ENCODE results near the gene PKN2.
"Not testable (repeated sequence)": the region's sequence is repeated elsewhere in the genome, so short reads cannot be mapped to it uniquely, and the experiment has no call there.

The PKN2 gene

DNA sequence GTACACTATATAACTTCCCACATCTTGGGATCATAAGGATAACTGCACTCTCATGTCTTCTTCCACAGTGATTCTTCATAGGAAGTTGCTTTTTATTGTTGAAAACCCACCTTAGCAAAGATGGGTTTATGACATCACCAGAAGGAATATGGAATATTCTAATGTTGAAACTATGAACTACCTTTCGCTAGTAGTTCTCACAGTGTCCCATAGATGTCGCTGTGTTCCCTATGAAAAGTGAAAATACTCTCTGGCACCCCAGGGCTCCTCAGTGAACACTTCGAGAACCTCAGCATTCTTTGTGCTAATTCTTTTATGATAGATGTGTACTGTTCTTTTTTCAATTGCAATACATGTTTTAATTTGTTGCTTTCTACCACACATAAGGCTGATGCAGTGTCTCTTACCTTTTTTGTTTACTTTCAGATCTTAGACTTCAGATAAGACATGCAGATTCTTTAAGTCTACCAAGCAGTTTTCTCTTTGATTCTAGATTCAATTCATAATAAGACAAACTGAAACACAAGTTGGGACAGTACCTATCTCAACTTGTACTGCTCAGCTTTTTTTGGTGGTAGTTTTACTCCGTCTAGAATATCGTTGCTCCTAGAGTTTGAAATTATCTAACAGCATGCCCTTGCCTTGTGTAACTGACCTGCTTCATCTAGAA, 116.4 kb downstream of the PKN2 start:
- peak; percentile 32 to 50 for DNase-seq

DNA sequence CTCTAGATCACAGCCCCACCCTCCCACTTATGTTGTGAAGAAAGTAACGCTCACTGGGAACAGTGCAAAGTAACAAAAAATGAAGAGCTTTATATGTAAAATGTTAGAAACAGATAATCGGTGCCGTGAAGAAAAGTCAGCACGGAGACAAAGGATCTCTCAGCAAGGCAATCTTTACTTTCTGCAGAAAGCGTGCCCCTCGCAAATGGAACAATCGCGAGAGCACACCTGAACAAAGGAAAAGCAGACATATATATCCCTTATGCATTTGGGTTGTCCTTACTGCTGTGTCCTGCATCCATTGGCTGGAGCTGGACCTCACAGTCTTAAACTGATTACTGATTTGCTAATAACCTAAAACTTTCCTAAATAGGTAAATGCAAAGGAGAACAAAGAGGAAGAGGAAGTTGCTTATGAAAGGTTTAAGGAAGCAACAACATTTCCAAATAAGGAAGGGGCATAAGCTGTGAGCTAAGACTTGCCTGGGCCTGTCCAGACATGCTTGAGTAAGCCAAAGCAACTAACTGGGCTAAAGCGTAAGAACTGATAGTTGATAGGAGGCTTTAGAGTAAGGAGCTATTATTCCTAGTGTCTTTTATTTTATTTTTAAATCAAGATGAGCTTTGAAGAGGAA, 117.6 kb downstream of the PKN2 start:
- no peak for DNase-seq

DNA sequence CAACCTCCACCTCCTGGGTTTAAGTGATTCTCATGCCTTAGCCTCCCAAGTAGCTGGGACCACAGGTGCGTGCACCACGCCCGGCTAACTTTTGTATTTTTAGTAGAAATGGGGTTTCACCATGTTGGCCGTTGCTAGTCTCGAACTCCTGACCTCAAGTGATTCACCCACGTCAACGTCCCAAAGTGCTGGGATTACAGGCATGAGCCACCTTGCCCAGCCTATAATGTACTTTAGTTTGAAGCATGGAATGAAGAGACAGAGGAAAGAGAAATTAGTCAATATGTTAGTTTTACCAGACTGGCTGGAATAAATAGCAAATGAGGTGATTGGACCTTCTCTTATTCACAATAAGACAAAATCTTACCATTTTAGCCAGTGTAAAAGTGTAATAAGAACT, 118.3 kb downstream of the PKN2 start:
- DNase-seq, result no peak

DNA sequence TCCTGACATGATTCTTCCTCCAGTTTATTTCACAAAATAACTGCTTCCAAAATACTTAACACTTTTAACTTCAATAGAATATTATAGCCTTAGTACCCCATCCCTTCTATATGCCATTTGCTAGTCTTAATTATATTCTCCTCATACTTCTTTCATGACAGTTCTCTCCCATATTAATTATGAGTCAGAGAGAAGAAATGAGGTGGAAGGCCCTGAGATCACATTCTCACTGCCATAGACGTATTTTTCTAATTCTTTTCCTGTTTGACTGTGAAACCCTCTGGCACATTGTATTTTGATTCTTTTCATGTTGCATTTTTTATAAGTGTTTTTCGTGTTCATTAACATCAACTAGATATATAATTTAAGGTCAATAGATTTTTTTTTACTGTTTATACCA, 118.9 kb downstream of the PKN2 start:
- DNase-seq, result no peak

DNA sequence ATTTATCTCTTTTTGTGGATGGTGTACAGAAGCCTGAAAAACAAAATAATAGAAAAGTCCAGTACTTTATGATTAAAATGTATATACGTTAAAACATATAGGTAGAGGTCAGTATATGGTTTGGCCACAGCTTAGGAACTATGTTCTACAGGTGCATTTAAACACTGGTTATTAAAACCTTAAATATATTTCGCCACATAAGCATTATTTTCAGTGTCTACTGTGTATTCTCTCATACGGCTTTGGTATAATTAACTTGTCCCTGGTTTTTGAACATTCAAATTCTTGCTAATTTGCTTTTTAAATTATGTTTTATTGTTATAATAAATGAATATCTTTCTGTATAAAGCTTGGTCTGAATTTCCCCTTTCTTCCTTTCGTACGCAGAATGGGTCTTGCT, 119.4 kb downstream of the PKN2 start:
- DNase-seq, result no peak

DNA sequence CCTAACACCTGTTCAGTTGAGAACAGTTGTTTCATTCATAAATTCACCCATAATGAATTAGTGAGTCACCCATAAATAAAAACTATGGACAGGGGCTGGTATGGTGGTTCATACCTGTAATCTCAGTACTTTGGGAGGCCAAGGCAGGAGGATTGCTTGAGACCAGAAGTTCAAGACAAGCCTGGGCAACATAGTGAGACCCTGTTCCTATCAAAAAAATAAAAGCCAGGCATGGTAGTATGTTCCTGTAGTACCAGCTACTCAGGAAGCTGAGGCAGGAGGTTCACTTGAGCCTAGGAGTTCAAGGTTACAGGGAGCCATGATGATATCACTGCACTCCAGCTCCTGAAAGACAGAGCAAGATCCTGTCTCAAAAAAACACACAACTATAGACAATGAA, 128.3 kb downstream of the PKN2 start:
- no peak for DNase-seq

DNA sequence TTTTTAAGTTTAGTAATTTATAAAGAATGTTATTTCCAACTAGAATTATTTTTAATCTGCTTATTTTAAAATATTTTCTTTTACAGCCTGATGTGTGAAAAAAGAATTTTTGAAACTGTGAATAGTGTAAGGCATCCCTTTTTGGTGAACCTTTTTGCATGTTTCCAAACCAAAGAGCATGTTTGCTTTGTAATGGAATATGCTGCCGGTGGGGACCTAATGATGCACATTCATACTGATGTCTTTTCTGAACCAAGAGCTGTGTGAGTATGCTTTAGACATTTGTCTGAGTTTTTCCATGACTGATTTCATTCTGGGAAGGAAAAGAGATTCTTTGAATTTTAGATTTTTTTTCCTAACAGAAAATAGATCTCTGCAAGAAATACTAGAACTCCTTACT, 129.4 kb downstream of the PKN2 start:
- no peak for DNase-seq

DNA sequence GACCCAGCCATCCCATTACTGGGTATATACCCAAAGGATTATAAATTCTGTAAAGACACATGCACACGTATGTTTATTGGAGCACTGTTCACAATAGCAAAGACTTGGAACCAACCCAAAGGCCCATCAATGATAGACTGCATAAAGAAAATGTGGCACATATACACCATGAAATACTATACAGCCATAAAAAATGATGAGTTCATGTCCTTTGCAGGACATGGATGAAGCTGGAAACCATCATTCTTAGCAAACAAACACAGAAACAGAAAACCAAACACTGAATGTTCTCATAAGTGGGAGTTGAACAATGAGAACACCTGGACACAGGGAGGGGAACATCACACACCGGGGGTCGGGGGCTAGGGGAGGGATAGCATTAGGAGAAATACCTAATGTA, 135.6 kb downstream of the PKN2 start:
- not testable (repeated sequence) for DNase-seq

DNA sequence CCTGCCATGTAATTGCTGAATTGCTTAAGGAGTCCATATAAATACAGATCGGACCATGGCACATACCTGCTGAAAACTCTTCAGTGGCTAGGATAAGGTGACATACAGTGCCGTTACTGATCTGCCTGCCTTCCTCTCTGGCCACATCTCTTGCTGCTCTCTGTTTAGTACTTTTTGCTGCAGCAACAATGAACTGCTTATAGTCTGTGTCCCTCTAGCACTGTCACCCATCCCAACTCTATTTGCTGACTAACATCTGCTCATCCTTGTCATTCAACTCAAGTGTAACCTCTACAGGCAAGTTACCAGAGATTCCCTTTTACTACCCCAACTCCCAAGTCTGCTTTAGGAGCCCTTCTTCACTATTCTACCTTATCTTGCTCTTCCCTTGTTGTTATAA, 141.6 kb downstream of the PKN2 start:
- DNase-seq, result no peak

DNA sequence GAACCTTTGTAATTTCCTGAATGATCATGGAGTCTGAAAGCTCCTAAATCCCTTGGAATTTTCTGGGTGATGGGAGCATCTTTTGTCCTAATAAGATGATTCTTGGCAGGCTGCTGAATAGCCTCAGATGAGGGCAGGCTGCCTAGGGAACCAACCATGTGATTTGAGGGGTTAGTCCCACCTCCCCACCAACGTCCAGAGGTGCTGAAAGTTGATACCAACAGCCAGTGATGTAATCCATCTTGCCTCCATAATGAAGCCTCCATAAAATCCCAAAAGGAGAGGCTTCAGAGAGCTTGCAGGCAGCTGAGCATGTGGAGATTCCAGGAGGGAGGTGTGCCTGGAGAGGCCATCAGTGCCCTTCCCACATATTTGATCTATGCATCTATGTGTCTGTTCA, 163.6 kb downstream of the PKN2 start:
- DNase-seq, result no peak

DNA sequence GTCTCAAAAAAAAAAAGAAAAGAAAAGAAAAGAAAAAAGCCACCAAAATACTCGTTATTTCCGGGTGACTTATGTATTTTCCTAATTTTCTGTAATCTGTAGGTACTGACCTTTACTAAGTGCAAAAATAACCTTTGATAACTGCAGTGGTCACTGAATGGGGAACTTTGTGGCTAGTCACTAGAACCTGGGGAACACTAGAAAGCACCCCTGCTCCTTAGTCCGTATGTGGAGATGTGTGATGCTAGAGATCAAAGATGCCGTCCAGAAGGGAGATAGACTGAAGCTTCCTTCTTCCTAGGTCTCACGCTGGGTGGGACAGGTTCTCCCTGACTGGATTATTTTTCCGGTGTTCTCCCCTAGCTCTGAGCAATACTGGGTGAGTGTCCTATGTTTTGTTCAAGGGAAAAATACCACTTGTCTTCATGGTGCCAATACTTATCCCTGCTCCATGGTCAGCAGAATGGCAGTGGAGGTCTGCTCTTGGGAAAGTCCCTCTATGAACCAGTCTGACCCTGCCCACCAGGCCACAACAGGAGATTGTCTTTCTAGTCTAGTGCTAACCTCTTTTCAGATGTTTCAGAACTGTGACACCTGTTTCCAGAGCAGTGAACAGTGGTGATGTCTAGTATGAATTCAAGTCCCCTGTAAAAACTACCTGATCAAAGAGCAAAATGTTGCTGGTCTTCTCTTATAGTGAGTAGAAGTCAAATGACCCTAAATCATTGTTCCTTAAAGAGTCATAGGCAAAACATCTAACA, 167.4 kb downstream of the PKN2 start:
- no peak for DNase-seq

DNA sequence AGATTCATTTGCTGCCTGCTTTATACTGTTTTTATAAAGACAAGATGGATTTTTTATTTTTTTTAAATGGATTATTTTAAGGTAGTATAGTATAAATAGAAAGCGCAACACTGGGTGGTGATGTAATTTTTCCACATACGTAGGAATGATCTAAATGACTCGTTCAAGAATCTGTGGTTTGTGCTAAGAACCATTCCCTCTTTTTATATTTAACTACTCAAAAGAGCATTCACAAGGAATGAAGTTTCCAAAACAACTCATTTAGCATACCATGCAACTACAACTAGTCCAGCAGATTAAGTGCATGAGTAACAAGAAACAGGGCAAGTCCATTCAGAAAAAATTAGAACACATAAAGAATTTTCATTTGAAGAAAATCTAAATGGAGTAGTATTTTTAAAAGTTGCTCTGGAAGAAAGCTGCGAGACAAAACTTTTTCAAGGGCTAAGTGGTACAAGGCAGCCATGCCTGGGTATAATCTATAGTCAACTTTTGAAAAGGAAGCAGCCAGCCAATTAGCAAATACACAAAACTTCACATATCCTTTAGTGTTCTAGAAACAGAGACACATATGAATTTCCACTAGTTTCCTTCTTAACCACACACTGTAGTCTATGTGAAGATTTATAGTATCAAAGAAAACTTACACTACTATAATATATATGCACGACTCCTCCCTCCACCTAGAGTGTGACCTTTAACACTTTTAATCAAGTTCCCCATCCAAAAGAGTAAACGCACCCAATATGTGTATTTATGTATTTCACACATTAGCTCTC, 183.9 kb downstream of the PKN2 start:
- no peak for DNase-seq

DNA sequence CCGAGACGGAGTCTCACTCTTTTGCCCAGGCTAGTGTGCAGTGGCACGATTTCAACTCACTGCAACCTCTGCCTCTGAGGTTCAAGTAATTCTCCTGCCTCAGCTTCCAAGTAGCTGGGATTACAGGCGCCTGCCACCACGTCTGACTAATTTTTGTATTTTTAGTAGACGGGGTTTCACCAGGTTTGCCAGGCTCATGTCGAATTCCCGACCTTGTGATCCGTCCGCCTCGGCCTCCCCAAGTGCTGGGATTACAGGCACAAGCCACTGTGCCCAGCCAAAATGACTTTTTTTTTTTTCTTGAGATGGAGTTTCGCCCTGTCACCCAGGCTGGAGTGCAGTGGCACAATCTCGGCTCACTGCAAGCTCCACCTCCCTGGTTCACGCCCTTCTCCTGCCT, 185.6 kb downstream of the PKN2 start:
- DNase-seq, result not testable (repeated sequence)

DNA sequence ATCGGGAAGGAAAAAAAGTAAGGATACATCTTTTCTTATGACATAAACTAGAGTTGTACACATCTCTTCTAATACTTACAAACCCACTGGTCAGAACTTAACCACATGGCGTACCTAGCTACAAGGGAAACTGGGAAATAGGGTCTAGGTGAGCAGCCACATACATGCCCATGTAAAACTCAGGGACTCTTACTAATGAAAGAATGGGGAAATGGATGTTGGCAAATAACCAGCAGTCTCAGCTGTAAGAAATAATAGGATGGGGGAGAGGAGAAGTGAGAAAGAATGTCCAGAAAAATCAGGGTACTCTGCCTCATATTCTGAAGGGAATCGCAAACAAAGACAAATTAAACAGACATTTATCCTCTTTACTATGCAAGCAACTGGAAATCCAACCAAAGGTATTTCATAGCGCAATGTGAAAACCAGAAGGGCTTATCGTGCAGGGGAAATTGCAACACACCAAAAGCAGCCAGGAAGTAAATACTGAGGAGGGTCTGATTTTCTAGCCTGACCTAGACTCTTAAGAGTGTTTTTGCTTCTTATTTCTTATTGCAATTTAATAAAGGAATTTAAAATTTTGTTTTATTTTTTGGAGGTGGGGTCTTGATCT, 189.8 kb downstream of the PKN2 start:
- DNase-seq, result no peak

DNA sequence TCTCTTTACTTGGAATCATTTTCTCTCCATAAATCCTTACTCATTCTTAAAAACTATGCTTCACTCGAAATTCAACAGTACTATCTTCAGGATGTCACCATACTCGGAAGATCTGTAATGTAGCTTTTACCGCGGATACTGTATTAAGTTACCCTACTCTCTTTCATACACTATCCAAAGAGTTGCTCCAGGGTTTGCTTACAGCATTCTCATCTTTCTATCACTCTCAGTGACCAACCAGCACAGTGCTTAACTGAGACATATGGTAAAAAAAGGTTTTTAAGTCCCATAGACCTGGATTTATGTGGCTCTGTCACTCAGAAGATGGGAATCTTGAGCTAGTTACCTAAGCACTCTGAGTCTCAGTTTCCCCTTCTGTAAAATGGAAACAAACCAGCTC, 191.5 kb downstream of the PKN2 start:
- DNase-seq, result no peak

DNA sequence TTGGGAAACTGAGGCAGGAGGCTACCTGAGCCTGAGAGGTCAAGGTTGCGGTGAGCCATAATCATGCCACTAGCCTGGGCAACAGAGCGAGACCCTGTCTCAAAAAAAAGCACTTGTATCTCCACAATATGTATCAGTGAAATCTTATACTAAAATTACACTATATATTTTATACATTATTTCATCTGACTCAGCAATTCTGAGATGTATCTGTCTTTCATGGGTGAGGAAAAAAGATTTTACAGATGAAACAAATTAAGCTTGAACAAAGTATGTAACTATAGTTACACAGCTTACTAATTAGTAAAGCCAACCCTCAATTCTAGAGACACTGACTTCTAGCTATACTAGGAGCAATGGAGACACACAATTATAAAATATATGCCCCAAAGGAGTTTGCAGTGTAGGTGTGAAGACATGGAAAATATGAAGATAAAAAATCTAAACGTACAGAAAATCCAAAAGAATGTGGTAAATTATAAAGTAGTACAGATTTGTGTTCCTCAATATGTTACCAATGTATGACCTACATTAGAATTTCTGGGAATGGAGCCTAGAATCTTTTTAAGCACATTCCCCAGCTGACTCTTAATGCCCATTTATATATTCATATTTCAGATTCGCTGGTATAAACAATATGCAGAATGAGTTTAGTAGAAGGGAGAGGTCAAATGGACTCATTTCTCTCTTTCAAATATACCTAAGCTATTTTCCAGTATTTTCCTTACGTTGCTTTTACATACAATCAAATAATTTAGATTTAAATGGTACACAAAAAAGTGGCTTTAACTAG, 192.7 kb downstream of the PKN2 start:
- DNase-seq, result no peak

DNA sequence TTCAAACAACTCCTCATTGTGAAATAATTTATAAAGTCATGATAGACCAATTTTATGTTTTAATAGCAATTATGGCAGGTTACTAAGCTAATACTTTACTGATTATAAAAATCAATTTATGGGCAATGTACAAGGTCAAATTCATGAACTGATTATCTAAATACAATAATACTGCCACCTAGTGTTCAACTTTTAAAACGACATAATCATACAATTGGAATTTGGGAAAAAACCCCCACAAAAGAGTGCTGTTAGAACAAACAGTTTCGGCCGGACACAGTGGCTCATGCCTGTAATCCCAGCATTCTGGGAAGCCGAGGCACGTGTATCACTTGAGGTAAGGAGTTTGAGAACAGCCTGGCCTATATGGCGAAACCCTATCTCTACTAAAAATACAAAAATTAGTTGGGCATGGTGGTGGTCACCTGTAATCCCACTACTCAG, 193.3 kb downstream of the PKN2 start:
- no peak for DNase-seq

DNA sequence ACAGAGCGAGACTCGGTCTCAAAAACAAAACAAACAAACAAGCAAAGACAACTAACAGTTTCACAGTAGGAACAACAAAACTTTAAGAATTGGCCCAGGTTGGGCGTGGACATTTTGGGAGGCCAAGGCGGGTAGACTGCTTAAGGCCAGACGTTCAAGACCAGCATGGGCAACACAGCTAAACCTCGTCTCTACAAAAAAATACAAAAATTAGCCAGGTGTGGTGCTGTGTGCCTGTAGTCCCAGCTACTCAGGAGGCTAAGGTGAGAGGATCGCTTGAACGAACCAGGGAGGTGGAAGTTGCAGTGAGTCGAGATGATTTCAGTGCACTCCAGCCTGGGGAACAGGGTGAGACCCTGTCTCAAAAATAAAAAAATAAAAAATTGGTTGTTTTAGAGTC, 193.8 kb downstream of the PKN2 start:
- no peak for DNase-seq

DNA sequence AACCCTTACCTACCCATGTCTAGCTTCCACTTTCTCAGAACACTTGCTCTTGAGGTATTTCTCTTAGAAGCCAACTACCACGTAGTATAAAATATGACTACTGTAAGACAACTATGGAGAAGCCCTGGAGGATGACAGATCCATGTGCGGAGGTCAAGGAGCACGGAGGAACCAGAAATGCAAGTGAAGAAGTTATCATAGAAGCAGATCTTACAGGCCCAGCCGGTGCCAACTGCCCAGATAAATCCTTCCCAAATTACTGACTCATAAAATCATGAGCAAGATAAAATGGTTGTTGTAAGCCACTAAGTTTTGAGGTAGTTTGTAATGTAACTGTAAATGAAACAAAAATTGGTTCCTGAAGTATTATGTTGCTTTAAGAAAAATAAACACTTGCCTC, 194.7 kb downstream of the PKN2 start:
- DNase-seq, result no peak

DNA sequence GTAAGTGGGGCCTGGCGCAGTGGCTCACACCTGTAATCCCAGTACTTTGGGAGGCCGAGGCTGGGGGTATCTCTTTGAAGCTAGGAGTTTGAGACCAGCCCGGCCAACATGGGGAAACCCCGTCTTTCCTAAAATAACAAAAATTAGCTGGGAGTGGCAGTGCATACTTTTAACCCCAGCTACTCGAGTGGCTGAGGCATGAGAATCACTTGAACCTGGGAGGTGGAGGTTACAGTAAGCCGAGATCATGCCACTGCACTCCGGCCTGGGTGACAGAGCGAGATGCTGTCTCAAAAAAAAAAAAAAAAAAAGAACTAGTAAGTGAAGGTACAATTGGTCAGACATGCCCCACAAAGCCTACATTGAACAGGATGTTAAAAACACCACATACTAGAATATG, 196.6 kb downstream of the PKN2 start:
- not testable (repeated sequence) for DNase-seq

DNA sequence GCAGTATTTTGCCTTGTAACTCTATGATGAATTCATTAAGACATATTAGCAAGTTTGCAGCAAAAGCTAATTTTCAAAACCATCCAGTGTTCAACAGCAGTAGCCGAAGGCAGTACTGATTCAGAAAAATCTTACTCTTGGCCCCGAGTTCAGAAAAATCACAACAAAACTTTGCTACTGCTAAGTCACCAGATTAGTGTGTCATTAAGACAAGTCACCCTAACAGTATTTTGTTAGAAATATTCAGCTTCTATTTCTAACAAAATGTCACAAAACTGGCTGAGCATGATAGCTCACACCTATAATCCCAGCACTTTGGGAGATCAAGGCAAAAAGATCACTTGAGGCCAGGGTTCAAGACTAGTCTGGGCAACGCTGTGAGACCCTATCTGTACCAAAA, 199.1 kb downstream of the PKN2 start:
- no peak for DNase-seq

Data from stimulated activated CD4-positive, alpha-beta T cell treated with anti-CD3 and anti-CD28 coated beads, Interleukin-2, amount 100 ng/mL, for 48 hours (primary cell).